NCI-H524 treated with DMSO at 0.1 percent for 48 hours (cell line): ENCODE data around the gene IL1F10.

Experiments used
- DNase-seq: peaks from one replicate; lab custom pipeline; 2025; lab: John Stamatoyannopoulos, UW

The IL1F10 gene

GRCh38 chr2:113067681-113068080 lies at the start of gene IL1F10:
IL1F10 (plus strand) TSS chr2:113067970; CDS start chr2:113072739, 4,769 bp downstream.
- no peak for DNase-seq

DNA sequence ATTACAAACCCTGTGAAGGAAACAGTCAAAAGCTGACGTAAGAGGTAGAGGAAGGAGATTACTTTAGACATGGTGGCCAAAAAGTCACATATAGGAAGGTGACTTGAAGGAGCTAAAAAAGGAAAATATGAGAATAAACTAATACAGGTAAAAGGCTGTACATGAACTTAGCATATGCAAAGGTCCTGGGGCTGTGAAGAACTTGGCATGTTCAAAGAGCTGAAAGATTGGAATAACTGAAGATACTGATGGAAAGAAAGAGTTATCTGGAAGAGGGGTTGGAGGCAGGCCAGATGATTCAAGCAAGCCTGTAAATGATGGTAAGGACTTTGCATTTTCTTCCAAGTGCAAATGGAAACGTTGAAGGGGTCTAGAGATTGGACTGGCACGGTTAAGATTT lies 49.3 kb upstream of the IL1F10 start:
- no peak for DNase-seq

- no peak for DNase-seq
Observed at GRCh38 chr2:113021312-113021711, 46.5 kb upstream of the IL1F10 start.

DNA sequence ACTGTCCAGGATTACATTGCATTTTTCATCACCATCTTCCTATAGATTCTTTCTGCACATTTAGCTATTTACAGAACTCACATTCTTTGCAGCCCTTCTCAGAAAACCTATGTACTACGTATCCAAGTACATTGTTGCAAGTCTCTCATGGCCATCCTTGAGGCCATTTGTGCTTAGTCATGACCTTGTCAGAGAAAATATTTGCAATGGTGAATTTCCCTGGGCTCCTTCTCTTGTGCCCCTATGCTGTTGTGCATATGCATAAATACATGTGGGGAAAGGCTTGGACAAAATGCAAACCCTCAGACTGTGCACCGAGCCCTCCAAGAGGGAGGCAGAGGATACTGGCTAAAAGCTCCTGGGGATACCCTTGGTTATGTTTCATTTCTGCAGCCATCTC lies 43.0 kb upstream of the IL1F10 start:
- DNase-seq = no peak

DNA sequence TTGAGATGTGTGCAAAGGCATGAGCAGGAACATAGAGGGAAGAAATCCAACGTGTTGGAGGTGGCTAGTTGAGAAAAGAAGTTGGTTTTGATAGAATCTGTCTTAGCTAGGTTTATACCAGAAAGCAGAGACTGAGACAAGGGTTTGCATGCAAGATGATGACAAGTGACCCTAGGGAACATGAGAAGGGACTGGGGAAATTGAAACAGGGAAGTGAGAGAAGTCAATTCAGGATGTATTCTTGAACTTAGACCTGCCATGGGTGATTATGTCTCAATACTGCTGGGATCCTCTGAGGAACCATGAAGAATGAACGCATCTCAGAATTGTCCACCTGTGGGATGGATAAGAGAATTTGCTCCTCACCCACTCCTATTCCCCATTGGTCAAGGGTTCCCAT lies 42.0 kb upstream of the IL1F10 start:
- DNase-seq = no peak

DNA sequence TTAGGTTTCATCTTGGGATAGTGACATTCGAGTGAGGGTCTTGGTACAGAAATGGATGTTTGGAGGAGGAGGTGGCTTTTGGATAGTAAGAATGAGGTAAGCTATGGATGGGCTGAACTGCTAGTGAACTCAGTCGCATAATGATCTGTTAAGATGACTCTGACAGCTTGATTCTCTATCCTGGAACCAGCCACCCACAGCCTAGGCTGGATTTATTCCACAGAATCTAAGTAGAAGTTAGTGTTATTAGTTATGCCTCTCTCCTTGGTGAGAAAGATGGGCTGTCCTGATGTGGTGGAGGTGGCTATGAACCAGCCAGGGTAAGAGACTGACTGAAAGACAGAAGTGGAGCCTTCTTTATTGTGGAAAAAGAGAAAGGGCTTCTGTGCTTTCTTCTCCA lies 40.1 kb upstream of the IL1F10 start:
- no peak for DNase-seq

GRCh38 chr2:113028112-113028511 lies 39.7 kb upstream of the IL1F10 start:
- DNase-seq = no peak

- DNase-seq = no peak
Observed at GRCh38 chr2:113032737-113033136, 35.0 kb upstream of the IL1F10 start.

GRCh38 chr2:113034016-113034415 lies 33.8 kb upstream of the IL1F10 start:
- DNase-seq = no peak

- no peak for DNase-seq
Observed at GRCh38 chr2:113036763-113037162, 31.0 kb upstream of the IL1F10 start.

GRCh38 chr2:113038291-113038690 lies 29.5 kb upstream of the IL1F10 start:
- DNase-seq = no peak

- DNase-seq = no peak
Observed at GRCh38 chr2:113039158-113039557, 28.6 kb upstream of the IL1F10 start.

DNA sequence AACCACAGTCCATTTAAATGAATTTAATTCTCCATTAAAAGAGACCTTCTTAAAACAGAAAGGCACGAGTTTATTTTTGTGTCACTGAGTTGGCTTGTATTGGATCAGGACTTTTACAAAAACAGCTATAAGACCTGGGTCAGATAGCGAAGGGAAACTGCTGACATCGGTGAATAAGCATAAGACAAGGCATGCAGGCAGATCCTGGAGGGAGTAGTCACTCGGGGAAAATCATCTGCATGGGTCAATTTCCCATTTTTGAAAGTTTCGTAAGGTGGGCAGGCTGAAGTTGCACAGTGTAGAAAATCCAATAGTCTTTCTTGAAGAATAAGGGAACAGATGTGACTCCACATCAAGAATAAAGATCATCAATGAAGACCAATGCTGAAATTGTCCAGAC lies 28.1 kb upstream of the IL1F10 start:
- DNase-seq = no peak

- no peak for DNase-seq
Observed at GRCh38 chr2:113041871-113042270, 25.9 kb upstream of the IL1F10 start.

GRCh38 chr2:113046465-113046864 lies 21.3 kb upstream of the IL1F10 start:
- no peak for DNase-seq

DNA sequence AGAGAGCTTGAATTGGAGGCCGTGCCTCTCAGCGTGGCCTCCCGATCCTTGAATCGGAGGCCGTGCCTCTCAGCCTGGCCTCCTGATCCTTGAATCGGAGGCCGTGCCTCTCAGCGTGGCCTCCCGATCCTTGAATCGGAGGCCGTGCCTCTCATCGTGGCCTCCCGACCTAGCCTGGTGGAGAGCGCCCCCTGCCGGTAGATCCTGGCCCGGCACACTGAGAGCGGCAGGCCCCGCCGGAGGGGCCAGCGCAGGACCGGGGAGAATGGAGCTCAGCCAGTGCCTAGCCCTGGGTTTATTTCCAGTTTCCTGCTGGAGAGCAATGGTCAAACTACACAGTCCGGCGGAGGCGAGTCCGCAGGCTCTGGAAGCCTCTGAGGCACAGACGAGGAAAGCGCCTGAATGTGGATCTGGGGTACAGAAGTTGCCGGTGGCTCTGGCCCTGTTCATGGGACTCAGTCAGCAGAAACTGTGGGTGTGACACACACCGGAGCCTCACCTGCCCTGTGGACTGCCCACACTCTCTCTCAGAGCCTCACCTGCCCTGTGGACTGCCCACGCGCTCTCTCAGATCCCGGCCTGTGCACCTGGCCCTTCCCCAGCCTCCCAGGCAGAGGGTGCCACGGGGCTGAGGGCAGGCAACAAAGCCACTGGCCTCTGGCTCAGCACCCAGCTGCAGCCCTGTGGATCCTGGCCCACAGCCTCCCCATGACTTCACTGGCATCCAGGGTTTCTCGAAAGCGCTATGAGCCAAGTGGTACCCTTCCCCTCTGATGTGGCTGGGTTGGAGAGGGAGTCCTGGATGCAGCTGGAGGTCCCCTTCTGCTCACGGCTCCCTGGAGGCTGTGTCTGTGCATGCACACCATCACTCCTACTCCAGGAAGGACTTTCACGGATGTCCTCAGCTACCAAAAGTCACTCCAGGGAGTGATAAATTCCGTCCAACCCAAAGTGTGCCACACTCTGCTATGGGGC lies 16.6 kb upstream of the IL1F10 start:
- no peak for DNase-seq

- DNase-seq = no peak
Observed at GRCh38 chr2:113052396-113052917, 15.3 kb upstream of the IL1F10 start, which contains the start of gene IL36B. IL36B (minus strand) TSS chr2:113052867.

GRCh38 chr2:113053666-113054065 lies 14.1 kb upstream of the IL1F10 start:
- no peak for DNase-seq

DNA sequence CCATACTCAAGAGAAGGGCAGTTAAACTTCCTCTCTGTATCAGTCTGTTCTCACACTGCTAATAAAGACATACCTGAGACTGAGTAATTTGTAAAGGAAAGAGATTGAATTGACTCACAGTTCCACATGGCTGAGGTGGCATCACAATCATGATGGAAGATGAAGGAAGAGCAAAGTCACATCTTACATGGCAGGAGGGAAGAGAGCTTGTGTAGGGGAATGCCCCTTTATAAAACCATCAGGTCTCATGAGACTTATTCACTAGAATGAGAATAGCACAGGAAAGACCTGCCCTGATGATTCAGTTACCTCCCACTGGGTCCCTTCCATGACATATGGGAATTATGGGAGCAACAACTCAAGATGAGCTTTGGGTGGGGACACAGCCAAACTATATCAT lies 13.7 kb upstream of the IL1F10 start:
- no peak for DNase-seq

GRCh38 chr2:113056521-113056920 lies 11.2 kb upstream of the IL1F10 start:
- no peak for DNase-seq

DNA sequence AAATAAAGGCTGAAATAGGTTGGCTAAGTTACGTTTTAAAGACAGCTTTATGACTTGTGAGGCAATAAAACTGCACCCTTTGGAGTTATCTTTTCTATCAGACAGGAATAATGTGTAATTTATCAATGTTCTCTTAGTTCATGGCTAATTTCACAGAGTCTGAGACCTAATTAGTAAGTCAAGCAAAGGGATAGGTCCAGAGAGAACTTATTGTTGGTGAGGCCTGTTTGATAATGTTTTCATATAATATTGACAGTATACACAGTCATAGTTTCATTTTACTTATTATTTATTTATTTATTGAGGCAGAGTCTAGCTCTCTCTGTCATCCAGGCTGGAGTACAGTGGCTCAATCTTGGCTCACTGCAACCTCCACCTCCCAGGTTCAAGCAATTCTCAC lies 10.7 kb upstream of the IL1F10 start:
- DNase-seq = no peak

- DNase-seq = no peak
Observed at GRCh38 chr2:113058411-113058994, 9.3 kb upstream of the IL1F10 start.
